K562 (cell line): ENCODE measurements around the gene LIAS. TPM values are rescaled to one million over a fixed set of nuclear protein-coding genes. Genes with fewer than 3 reads are reported as not detected.

Source experiments
- ARID4B ChIP-seq: sonication (generic); formaldehyde crosslinking; IDR thresholded peaks from 2 replicates; pipeline ENCODE4 v1.8.0; 2022; ENCODE audit warnings: mild to moderate bottlenecking, missing genetic modification reagents
- ATF1 ChIP-seq, 2 experiments: fragments of 450-650 bp in 1 of 2; IDR thresholded peaks; 2 replicates each; pipeline ENCODE4 v1.6.1; 2016; ENCODE audit warnings: missing compliant biosample characterization in 1 of 2, missing genetic modification characterization in 1 of 2
- ATF7 ChIP-seq: fragments of 450-650 bp; IDR thresholded peaks from 2 replicates; pipeline ENCODE4 v1.7.1; 2014; ENCODE audit warnings: mild to moderate bottlenecking, moderate library complexity
- C11orf30 ChIP-seq: fragments of 450-650 bp; IDR thresholded peaks from 2 replicates; pipeline ENCODE4 v1.6.1; 2016; ENCODE audit warnings: low read depth, mild to moderate bottlenecking
- CC2D1A ChIP-seq: fragments of 450-650 bp; IDR thresholded peaks from 2 replicates; pipeline ENCODE4 v1.6.1; 2017; ENCODE audit warnings: mild to moderate bottlenecking
- CREM ChIP-seq: IDR thresholded peaks from 2 replicates; pipeline ENCODE4 v1.6.1; 2014; ENCODE audit warnings: antibody characterized with exemption, low read depth
- DNMT1 ChIP-seq: fragments of 450-650 bp; IDR thresholded peaks from 2 replicates; pipeline ENCODE4 v1.6.1; 2016; ENCODE audit warnings: antibody characterized with exemption, mild to moderate bottlenecking
- FOS ChIP-seq: IDR thresholded peaks from 3 replicates; pipeline ENCODE4 v1.6.1; 2011; ENCODE audit not compliant: insufficient read length; ENCODE audit errors: extremely low read depth
- FOXP1 ChIP-seq: sonication (generic); formaldehyde crosslinking; IDR thresholded peaks from 2 replicates; pipeline ENCODE4 v1.8.0; 2022; ENCODE audit warnings: mild to moderate bottlenecking, missing genetic modification reagents
- JUNB ChIP-seq: fragments of 450-650 bp; formaldehyde crosslinking; conservative IDR thresholded peaks from 2 replicates; pipeline ENCODE4 v1.4.0; 2020; ENCODE audit warnings: mild to moderate bottlenecking
- MTA2 ChIP-seq: fragments of 450-650 bp; IDR thresholded peaks from 2 replicates; pipeline ENCODE4 v1.6.1; 2016; ENCODE audit warnings: low read depth
- MYBL2 ChIP-seq, 2 experiments: fragments of 450-650 bp in 1 of 2; sonication (generic) in 1 of 2; formaldehyde crosslinking in 1 of 2; IDR thresholded peaks; 2 replicates each; pipeline versions ENCODE4 v1.6.1 to v1.8.1; 2017 to 2022; ENCODE audit warnings: borderline replicate concordance in 1 of 2, inconsistent platforms in 1 of 2, low read depth in 1 of 2, mild to moderate bottlenecking in 1 of 2, missing genetic modification reagents in 1 of 2, moderate library complexity in 1 of 2
- NR3C1 ChIP-seq: sonication (generic); formaldehyde crosslinking; IDR thresholded peaks from 2 replicates; pipeline ENCODE4 v1.8.1; 2022; ENCODE audit warnings: missing genetic modification reagents
- NRF1 ChIP-seq, 2 experiments: fragments of 450-650 bp; IDR thresholded peaks in 1 of 2; conservative IDR thresholded peaks in 1 of 2; 2 replicates each; pipeline ENCODE4 v1.6.1; 2014; ENCODE audit warnings: mild to moderate bottlenecking in 2 of 2
- PHB ChIP-seq: fragments of 250-450 bp; sonication (Bioruptor Pico); IDR thresholded peaks from 2 replicates; pipeline ENCODE4 v1.5.0; 2021
- PML ChIP-seq: IDR thresholded peaks from 2 replicates; pipeline ENCODE4 v1.6.1; 2012; ENCODE audit warnings: low read length, inconsistent platforms
- POLR2B ChIP-seq: fragments of 450-650 bp; IDR thresholded peaks from 2 replicates; pipeline ENCODE4 v1.6.1; 2018; ENCODE audit warnings: low read depth; ENCODE audit not compliant: partially characterized antibody
- PURB ChIP-seq: sonication (generic); formaldehyde crosslinking; IDR thresholded peaks from 2 replicates; pipeline ENCODE4 v1.9.0; 2021; ENCODE audit warnings: low read depth, mild to moderate bottlenecking, missing genetic modification reagents
- RBFOX2 ChIP-seq: fragments of 200-400 bp; formaldehyde crosslinking; IDR thresholded peaks from 2 replicates; pipeline ENCODE4 v1.6.1; 2017; ENCODE audit warnings: low read depth, mild to moderate bottlenecking, low read length, moderate library complexity
- UBTF ChIP-seq, 2 experiments: IDR thresholded peaks; 2 replicates each; pipeline ENCODE4 v1.6.1; 2012; ENCODE audit warnings: improper control_type of control experiment in 2 of 2, low read depth in 2 of 2, low read length in 2 of 2, borderline replicate concordance in 1 of 2
- ZNF239 ChIP-seq: fragments of 250-450 bp; sonication (Bioruptor Pico); IDR thresholded peaks from 2 replicates; pipeline ENCODE4 v1.4.0; 2020; ENCODE audit warnings: mild to moderate bottlenecking
- polyA plus RNA-seq, 8 experiments: library from polyadenylated mRNA; depleted of rRNA in 4 of 8; stranded (reverse) in 5 of 8; unstranded in 3 of 8; fragments of >200 nt; fragmentation: Nextera tagmentation in 2 of 8; fragmentation: Illumina TruSeq in 1 of 8; extraction: Ambion mirVana in 2 of 8; extraction: Trizol in 1 of 8; gene quantifications; 2 replicates each; pipeline versions ENCODE4 v1.2.1 to v1.2.3, GENCODE V29; 2011 to 2014; ENCODE audit warnings: inconsistent platforms in 1 of 8, missing spikeins in 1 of 8
- total RNA-seq, 7 experiments: library from RNA; depleted of rRNA in 6 of 7; stranded (reverse); fragments of >200 nt in 6 of 7; fragmentation: Illumina TruSeq in 2 of 7; extraction: Trizol in 2 of 7; gene quantifications; 2 replicates each; pipeline versions ENCODE4 v1.2.1 to v1.2.3, GENCODE V29; 2011 to 2021; ENCODE audit warnings: low replicate concordance in 1 of 7
- TF ChIP-seq, protein P1 (sequence below): fragments of 450-650 bp; IDR thresholded peaks from 2 replicates; pipeline ENCODE4 v1.6.1; 2016; ENCODE audit warnings: low read depth, mild to moderate bottlenecking, moderate library complexity

The LIAS gene
- total and polyA plus RNA-seq, 9 of the 15 experiments (the other 6 are each of a cell fraction or from before 2014, with no cell fraction given) = 21.9 to 57.1 (median 42.1) TPM

GRCh38 chr4:39458505-39459300 is at the start of gene LIAS, which contains the start of gene RPL9 (continued):
- TF ChIP-seq, protein P1, sequence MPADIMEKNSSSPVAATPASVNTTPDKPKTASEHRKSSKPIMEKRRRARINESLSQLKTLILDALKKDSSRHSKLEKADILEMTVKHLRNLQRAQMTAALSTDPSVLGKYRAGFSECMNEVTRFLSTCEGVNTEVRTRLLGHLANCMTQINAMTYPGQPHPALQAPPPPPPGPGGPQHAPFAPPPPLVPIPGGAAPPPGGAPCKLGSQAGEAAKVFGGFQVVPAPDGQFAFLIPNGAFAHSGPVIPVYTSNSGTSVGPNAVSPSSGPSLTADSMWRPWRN = no peak
- TF ChIP-seq POLR2B (peak; percentile 99), FOS (peak; percentile 76), JUNB (CRISPR knock-in tag) (peak; percentile 75; the same call in 1 of the 2 replicates), CC2D1A (peak; percentile 30; the same call in 1 of the 2 replicates), CREM (peak; percentile 100), ATF1 (CRISPR knock-in tag; IDR thresholded peaks at IDR 0.05) (peak; percentile 99), ATF1 (tag; IDR thresholded peaks at IDR 0.05) (peak; percentile 100), NRF1 (conservative IDR thresholded peaks at IDR 0.05 in 1 of 2, IDR thresholded peaks at IDR 0.05 in 1 of 2) (peak; percentile 58), NR3C1 (no peak), MTA2 (no peak), DNMT1 (peak; percentile 66; the same call in 1 of the 2 replicates), FOXP1 (no peak; the same call in 1 of the 2 replicates), PML (peak; percentile 91), MYBL2 (IDR thresholded peaks at IDR 0.05; ENCODE audit: low read depth) (peak; percentile 54; the same call in 1 of the 2 replicates), MYBL2 (CRISPR knock-in tag; IDR thresholded peaks at IDR 0.05; ENCODE audit: borderline replicate concordance) (no peak), UBTF (IDR thresholded peaks at IDR 0.05; ENCODE audit: borderline replicate concordance in 1 of 2, low read depth in 2 of 2, low read length in 2 of 2) (no peak), ARID4B (CRISPR knock-in tag) (peak; percentile 53; the same call in 1 of the 2 replicates), C11orf30 (peak; percentile 96), PHB (CRISPR knock-in tag) (0 out of 2 replicates have a peak, but pooled peaks have one; percentile 35), ATF7 (peak; percentile 98), ZNF239 (CRISPR knock-in tag) (no peak), PURB (CRISPR knock-in tag) (no peak), RBFOX2 (peak; percentile 98)
